ENCODE measurements around the gene SNX27.
"Not testable (repeated sequence)": the region's sequence is repeated elsewhere in the genome, so short reads cannot be mapped to it uniquely, and the experiment has no call there.

Gene SNX27

GRCh38 chr1:151718666-151719065 lies 106.8 kb downstream of the SNX27 start:
- in situ Hi-C loops (cut with MboI; ENCODE audit: low sequenced_read_pairs): no loop called here

DNA sequence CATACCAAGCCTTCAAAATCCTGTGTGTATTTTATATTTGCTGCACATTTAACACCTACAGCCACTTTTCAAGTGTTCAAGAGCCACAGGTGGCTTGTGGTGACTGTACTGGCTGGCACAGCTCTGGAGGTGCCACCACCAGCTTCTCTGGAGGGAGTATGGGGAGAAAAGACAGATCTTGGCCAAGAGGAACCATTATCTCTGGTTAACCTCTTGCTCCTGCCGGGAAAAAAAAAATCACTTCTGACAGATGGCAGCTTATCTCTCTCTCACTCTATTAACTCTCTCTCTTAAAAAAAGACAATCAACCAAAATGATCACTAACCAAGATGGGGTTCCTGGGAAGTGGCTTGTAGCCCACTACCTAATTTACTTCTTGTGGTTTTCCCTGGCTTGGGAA lies 108.3 kb downstream of the SNX27 start:
- in situ Hi-C loops (cut with MboI; ENCODE audit: low sequenced_read_pairs): no loop called here

GRCh38 chr1:151720554-151720953 lies 108.7 kb downstream of the SNX27 start:
- in situ Hi-C loops (cut with MboI; ENCODE audit: low sequenced_read_pairs): no loop called here

DNA sequence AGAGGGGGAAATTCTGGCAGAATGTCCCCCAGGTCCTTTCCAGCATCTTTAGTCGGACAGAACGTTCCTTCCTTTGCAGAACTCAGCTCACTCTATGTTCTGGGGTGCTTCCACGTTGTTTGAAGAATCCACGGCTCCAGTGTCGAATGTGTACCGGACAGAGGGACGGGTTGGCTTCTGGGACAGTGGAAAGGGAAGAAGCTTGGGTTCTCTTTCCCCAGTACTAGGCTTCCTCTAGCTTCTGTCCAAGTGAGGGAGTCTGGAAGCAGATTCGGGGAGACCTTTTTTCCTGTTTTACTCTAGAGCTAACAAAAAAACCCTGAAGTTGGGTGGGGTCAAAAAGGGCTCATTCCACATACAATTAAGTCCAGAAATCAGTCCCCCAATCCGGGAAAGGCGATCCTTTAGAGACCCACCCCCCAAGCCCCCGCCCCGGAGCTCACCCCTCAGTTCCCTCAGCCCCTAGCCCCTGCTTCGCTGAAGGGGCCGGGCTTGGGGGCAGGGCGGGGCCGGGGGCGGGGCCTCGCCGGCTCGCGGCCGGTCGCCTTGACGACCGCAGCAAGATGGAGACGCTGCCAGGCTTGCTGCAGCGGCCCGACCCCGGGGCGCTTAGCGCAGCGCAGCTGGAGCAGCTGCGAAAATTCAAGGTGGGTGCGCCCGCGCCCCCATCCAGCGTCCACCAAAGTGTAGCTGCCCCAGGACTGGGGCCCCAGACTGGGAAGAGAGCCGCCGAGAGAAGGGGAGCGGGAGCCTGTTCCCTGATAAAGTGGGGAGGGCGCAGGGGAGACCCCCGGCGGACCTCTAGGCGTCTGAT lies 109.3 kb downstream of the SNX27 start, which contains the start of gene RIIAD1:
Gene RIIAD1, plus strand, starts transcription at position 549 of the 814 bp plus-strand sequence. Its CDS starts 15 bp downstream, at position 564.
- in situ Hi-C loops (cut with MboI; ENCODE audit: low sequenced_read_pairs): no loop called here

DNA sequence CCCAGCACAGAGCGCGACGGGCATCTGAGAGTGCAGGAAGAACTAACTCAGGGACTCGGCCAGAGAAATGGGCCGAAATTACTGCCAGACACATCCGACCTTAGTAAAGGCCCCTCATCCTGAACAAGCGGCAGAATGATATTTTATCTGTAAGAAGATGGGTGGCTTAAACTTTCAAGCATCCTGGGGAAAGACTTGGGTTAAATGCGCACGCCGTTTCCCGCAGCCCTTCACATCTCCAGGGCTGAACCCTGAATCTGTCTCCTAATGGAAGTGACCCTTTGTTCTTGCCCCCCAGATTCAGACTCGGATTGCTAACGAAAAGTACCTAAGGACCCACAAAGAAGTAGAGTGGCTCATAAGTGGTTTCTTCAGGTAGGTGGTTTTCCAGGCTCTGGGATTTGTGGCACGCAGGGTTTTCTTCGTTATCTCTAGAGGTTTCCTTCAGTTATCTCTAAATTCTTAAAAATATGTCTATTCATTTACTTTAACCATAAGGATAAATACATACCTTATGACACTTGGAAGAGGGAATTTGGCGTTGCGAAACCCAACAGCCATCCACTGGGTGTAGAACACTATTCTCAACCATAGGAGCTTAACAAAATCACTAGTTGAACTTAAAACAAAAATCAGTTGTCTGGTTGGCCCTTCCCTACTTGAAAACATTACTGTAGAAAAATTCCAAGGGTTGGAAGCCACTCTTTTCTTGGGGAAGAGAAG lies 110.1 kb downstream of the SNX27 start:
- in situ Hi-C loops (cut with MboI; ENCODE audit: low sequenced_read_pairs): no loop called here

- in situ Hi-C loops (cut with MboI; ENCODE audit: low sequenced_read_pairs): no loop called here
Measured at GRCh38 chr1:151723726-151724370, 112.0 kb downstream of the SNX27 start.

DNA sequence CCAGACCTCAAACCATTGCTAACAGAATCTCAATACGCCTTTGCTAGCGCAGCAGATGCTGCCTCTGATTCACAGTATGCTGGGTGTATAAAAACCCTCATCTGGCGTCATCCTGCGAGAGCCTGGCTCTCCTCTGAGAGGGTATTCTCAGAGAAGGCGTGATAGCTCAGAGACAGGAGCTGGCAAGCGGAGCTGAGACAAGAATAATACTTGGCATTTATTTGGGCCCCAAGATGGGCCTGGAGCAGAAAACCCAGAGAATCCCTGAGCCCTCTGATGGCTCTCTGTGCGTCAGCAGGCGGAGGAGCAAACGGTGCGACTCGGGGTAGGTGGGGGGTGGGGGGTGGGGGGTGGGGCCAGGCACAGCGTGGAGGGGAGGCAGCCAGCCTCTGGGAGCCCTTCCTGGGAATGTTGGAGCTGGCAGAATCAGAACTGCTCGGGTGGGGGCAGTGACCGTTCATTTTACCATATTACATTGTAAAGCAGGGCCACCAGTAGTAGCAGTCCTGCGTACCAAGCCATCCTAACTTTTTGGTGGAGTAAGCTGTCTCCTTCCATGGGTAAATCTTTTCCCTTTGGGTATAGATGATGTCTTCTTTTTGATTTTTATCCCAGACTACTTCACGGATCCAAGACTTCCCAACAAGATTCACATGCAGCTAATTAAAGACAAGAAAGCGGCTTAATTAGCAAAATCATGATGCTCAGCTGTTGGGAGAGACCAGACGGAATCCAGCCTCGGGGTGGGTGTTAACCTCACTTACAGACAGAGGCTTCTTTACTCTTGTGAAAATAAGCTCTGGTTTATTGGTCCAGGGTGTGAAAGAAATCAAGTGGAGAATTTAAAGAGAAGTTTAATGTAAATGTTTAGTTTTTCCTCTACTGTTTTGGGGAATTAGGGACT lies 116.6 kb downstream of the SNX27 start:
- in situ Hi-C loops (cut with MboI; ENCODE audit: low sequenced_read_pairs): no loop called here

DNA sequence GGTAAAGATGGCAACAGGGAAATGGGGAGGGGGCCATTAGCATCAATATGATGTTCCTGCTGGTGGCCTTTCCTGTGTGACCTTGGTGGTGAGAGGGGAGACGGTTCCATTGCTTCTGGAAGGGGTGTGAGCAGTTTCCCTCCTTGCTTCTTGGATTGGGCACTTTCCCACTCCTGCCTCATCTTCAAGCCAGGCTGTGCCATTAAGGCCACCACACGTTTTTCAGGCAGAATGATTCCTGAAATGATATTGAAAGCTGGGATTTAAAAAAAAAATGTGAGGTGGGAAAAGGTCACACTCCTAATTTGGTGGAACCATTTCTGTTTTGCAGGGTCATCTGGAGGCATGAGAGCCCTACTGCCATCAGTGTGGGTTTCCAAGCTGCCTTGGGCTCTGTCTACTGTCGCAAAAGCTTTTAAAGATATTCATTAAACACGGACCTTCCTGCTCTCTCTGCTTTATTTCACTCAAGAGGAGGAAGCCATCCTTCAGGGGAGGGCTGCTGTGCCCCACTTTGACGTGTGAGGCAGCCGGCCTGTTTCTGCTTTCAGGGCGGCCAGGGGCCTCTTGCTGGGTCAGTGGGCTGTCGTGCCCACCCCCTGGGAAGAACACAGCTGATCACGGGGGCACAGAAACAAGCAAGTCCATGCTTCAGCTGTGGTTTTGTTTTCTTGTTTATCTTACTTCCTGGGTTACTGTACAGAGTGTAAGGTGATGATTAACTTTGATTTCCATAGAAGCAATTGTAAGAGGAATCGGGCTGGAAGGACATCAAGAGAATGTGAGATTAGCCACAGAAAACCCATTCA lies 117.5 kb downstream of the SNX27 start:
- in situ Hi-C loops (cut with MboI; ENCODE audit: low sequenced_read_pairs): no loop called here

DNA sequence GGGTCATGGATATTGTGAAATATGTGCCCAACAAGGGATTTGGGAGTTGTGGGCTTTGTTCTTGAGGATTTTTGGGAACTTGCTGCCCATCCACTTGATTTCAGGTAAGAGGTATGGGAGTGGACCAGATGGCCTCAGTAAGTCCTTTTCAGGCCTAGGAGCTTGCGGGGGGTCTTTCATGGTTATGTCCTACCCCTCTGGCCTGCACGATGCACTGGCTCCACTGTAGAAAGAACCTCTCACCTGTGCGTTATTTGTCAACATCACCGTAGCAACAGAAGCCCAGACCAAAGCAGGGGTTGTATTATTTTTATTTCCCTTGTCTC lies 118.1 kb downstream of the SNX27 start:
- in situ Hi-C loops (cut with MboI; ENCODE audit: low sequenced_read_pairs): no loop called here

GRCh38 chr1:151733126-151733525 lies 121.3 kb downstream of the SNX27 start:
- in situ Hi-C loops (cut with MboI; ENCODE audit: low sequenced_read_pairs): no loop called here

DNA sequence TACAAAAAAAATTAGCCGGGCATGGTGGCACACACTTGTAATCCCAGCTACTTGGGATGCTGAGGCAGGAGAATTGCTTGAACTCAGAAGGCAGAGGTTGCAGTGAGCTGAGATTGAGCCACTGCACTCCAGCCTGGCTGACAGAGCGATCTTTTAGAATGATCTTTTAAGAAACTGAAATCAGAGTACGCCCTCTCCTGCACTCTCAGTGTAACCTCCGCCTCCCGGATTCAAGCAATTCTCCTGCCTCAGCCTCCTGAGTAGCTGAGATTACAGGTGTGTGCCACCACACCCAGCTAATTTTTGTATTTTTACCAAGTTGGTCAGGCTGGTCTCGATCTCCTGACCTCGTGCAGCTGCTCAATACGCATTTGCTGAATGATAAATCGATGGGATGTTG lies 122.1 kb downstream of the SNX27 start:
- in situ Hi-C loops (cut with MboI; ENCODE audit: low sequenced_read_pairs): not testable (repeated sequence)

GRCh38 chr1:151737026-151737425 lies 125.2 kb downstream of the SNX27 start:
- in situ Hi-C loops (cut with MboI; ENCODE audit: low sequenced_read_pairs): no loop called here

DNA sequence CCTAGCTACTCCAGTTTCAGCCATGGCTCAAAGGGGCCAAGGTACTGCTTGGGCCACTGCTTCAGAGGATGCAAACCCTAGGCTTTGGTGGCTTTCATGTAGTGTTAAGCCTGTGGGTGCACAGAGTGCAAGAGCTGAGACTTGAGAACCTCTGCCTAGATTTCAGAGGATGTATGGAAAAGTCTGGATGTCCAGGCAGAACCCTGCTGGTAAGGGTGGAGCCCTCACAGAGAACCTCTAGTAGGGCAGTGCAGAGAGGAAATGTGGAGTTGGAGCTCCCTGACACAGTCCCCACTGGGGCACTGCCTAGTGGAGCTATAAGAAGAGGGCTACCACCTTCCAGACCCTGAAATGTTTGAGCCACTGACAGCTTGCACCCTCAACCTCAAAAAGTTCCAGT lies 125.6 kb downstream of the SNX27 start:
- in situ Hi-C loops (cut with MboI; ENCODE audit: low sequenced_read_pairs): no loop called here

DNA sequence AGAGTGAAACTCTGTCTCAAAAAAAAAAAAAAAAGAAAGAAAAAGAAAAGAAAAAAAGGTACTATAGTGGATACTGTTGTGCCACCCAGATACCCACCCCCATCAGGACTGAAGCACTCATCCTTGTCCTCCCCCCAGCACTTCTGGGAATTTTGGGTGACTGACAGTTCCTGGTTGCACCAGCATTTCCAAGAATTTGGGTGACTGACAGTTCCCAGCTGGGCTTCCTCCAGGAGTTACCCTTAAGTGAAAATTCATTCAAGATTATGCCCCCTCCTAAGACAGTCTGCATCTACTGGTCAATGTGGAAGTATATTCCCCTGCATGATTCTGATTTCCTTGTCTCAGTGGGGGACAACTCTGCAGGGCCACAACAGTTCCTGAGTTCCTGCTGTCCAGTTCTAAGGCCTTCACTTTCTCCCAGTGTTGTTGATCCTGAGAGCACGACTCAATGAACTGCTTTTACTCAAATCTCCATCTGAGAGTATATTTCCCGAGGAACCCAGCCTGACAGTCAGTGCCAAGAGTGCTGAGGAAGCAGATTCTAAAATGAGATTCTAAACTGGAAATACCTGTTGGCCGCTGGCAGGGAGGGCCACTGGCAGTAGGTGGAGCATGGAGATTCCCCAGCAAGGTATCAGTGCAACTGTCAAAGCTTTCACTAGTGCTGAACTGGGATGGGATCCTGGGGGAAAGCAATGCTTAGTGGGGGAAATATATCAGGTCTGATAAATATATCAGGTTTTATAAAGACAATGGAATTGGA lies 127.9 kb downstream of the SNX27 start:
- in situ Hi-C loops (cut with MboI; ENCODE audit: low sequenced_read_pairs): no loop called here

GRCh38 chr1:151741516-151741915 lies 129.7 kb downstream of the SNX27 start:
- in situ Hi-C loops (cut with MboI; ENCODE audit: low sequenced_read_pairs): no loop called here

Data from hTERT RPE-1 (cell line).